Head of caudate nucleus (tissue), 42 donors: ENCODE data around the gene NTN3.

Source experiments
- DNase-seq, 42 donors: peaks; one replicate each; pipeline versions ENCODE4 v3.0.0 to v3.0.0-alpha.2; 2020 to 2021; ENCODE audit warnings: mixed read lengths in 7 of 42
- intact Hi-C: fragments of 100-400 bp; cut with DNase I; formaldehyde crosslinking; loops from one replicate; pipeline ENCODE4 v1.15.0; 2022

The NTN3 gene

GRCh38 chr16:2517954-2518605, 47.0 kb downstream of the NTN3 start:
- intact Hi-C loops = no loop called here

DNA sequence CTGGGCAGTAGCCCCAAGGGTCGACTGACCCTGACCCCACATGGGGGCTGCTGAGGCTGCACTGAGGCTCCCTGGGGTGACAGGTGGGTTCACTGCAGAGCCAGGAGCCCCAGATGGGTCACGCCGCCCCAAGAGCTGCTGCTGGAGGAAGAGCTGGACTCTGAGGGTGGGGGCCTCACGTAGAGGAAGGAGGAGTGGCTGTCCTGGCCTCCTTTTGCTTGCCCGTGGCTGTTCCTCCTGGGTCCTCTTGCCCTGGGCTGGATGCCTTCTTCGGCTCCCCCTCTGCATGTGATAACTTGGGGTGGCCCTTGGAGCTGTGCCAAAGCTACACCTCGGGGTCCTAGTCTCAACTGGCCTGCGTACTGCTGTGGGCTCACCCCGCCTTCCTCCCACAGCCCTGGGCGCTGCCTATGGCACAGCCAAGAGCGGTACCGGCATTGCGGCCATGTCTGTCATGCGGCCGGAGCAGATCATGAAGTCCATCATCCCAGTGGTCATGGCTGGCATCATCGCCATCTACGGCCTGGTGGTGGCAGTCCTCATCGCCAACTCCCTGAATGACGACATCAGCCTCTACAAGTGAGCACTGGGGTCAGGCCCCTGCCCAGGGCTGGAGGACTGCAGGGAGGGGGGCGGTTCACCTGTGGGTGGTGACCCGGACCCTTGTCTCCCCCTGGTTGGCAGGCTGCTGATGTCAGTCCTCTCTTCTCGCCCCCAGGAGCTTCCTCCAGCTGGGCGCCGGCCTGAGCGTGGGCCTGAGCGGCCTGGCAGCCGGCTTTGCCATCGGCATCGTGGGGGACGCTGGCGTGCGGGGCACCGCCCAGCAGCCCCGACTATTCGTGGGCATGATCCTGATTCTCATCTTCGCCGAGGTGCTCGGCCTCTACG, 48.0 kb downstream of the NTN3 start:
- no peak for DNase-seq
- intact Hi-C loops = no loop called here

More at GRCh38 chr16:2517954-2518605, 47.0 kb downstream of the NTN3 start:
- DNase-seq = no peak

- peak in 1 of 42 donors; percentile 43 for DNase-seq
Observed at GRCh38 chr16:2519711-2520080, 48.6 kb downstream of the NTN3 start.

DNA sequence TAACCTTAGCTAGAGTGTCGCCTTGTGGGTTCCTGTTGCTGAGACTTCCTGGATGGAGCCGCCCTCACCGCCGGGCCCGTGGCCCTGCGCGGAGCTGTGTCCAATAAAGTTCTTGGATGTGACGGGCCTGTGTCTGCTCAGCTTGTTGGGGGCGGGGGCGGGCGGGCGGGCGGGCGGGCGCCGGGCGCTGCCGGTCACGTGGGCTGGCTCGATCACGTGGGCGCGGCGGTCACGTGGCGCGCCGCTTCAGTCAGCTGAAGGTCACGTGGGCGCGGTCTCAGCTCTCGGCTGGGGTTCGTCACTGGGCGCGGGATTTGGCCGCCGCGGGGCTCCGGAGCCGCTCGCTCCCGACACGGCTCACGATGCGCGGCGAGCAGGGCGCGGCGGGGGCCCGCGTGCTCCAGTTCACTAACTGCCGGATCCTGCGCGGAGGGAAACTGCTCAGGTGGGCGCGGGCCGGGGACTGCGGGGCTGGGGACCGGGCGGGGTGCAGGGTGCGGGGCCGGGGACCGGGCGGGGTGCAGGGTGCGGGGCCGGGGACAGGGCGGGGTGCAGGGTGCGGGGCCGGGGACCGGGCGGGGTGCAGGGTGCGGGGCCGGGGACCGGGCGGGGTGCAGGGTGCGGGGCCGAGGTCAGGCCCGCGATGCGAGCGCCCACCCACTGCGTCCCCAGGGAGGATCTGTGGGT, 49.1 kb downstream of the NTN3 start, which contains the start of gene AMDHD2:
Gene AMDHD2, plus strand, starts transcription at position 275 of the 687 bp plus-strand sequence. Its CDS starts 88 bp downstream, at position 363.
- intact Hi-C loops = loop anchor here (10.0 kb wide), 1 partner anchor 145 kb away; no protein-coding TSS in a partner anchor
- peak; percentile 67 to 96 (median 89) for DNase-seq

More at GRCh38 chr16:2519711-2520080, 48.6 kb downstream of the NTN3 start:
- intact Hi-C loops = loop anchor here (10.0 kb wide), 1 partner anchor 145 kb away; no protein-coding TSS in a partner anchor

DNA sequence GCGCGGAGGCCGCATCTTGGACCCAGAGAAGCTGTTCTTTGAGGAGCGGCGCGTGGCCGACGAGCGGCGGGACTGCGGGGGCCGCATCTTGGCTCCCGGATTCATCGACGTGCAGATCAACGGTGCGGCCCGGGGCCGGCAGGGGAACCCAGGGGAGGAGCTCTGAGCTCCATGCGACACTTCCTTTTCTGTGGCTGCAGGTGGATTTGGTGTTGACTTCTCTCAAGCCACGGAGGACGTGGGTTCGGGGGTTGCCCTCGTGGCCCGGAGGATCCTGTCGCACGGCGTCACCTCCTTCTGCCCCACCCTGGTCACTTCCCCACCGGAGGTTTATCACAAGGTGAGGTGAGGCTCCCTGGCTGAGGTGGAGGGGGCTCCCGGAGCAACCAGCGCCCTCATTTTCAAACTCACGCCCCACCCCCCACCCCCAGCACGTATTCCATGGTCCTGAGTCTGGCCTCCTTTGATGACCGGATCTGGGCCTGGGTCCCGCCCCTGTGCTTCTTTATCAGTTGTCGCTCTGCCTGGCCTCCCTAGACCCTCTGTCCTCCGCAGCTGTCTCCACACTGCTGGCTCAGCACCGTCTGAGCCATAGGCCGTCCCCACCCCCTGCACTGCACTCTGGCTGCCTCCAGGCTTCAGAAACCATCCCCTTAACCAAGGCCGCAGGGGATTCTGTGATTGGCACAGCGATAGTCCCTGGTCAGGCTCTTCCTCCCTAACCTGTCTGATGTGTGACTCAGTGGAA, 49.9 kb downstream of the NTN3 start:
- peak in 1 of 42 donors; percentile 41 for DNase-seq
- intact Hi-C loops = loop anchor here (10.0 kb wide), 1 partner anchor 144 kb away; no protein-coding TSS in a partner anchor
